Measurements from ENCODE around the gene MYOZ2. TPM values are rescaled to one million over a fixed set of nuclear protein-coding genes. Genes with fewer than 3 reads are reported as not detected.
A peak's percentile ranks its signal among the peaks of the same experiment; 100 is the strongest.

Gene MYOZ2
- total RNA-seq, 4 donors from 2014 or later = 0.21 to 0.30 (median 0.22) TPM; not detected in 1

GRCh38 chr4:119098306-119098705 is 37.3 kb upstream of the MYOZ2 start:
- WGBS, 2 donors = 81 to 83% methylated on average over 1 of the region's 1 CpG
- H3K27me3 ChIP-seq = no peaks in the 10 kb centered on the region
- no peak overlapping the region for H3K4me3 ChIP-seq
- H3K9me3 ChIP-seq = no peaks in the 10 kb centered on the region
- DNase-seq (ENCODE audit: low spot score in 2 of 2) = no peak
- H3K36me3 ChIP-seq = no peaks in the 10 kb centered on the region
- TF ChIP-seq POLR2A (IDR thresholded peaks at IDR 0.05) (no peak), CTCF (IDR thresholded peaks at IDR 0.05) (no peak), EP300 (IDR thresholded peaks at IDR 0.05) (no peak)
- peak overlapping the region in 3 of 4 donors; percentile 7 to 78 (median 76) for H3K27ac ChIP-seq
- H3K4me1 ChIP-seq = peaks cover 0 to 63% (median 19%) of the 10 kb centered on the region in 4 donors

GRCh38 chr4:119099227-119099810 is 36.3 kb upstream of the MYOZ2 start:
- WGBS, 2 donors = 37 to 53% methylated on average over 1 of the region's 1 CpG
- Histone ChIP-seq H3K9me3 (no peaks in the 10 kb centered on the region), H3K27ac (peak overlapping the region in 3 of 4 donors; percentile 10 to 78 (median 76)), H3K36me3 (no peaks in the 10 kb centered on the region), H3K27me3 (no peaks in the 10 kb centered on the region), H3K4me3 (no peak overlapping the region), H3K4me1 (peaks cover 0 to 72% (median 22%) of the 10 kb centered on the region in 4 donors)
- peak; percentile 71 to 84 for TF ChIP-seq EP300 (IDR thresholded peaks at IDR 0.05)
- TF ChIP-seq POLR2A (IDR thresholded peaks at IDR 0.05) = no peak
- no peak for DNase-seq (ENCODE audit: low spot score in 2 of 2)

- Histone ChIP-seq H3K4me3 (no peak overlapping the region), H3K27me3 (no peaks in the 10 kb centered on the region), H3K27ac (peak overlapping the region; percentile 36 to 76 (median 58)), H3K4me1 (peaks cover 0 to 76% (median 22%) of the 10 kb centered on the region in 4 donors), H3K36me3 (no peaks in the 10 kb centered on the region), H3K9me3 (no peaks in the 10 kb centered on the region)
- no peak for DNase-seq (ENCODE audit: low spot score in 2 of 2)
- TF ChIP-seq CTCF (IDR thresholded peaks at IDR 0.05) (no peak), POLR2A (IDR thresholded peaks at IDR 0.05) (no peak), EP300 (IDR thresholded peaks at IDR 0.05) (peak in 1 of 2 donors; percentile 28)
- WGBS, 2 donors = 0 to 2% methylated on average over 1 of the region's 1 CpG
These were observed 35.0 kb upstream of the MYOZ2 start for GRCh38 chr4:119100655-119101054.

DNA sequence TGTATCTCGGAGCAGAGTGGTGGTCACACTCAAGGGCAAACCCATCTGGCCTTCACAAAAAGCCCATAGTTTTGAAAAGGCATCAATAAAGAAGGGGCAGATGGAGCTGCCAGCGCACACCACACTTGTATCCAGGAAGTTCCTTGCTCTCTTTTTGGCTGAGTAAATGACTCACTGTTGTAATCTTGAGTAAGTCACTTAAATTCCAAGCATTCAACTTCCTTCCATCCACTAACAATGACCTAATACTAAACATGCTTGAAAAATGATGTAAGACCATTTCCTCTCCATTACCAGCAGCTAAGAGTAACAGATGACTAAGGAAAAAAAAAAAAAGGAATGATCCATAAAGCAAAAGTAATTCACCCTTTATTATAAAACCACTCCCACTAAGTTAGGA is 32.4 kb upstream of the MYOZ2 start:
- Histone ChIP-seq H3K36me3 (no peaks in the 10 kb centered on the region), H3K4me3 (no peak overlapping the region), H3K4me1 (peaks cover 0 to 76% (median 16%) of the 10 kb centered on the region in 4 donors), H3K27me3 (no peaks in the 10 kb centered on the region), H3K9me3 (no peaks in the 10 kb centered on the region), H3K27ac (peak overlapping the region; percentile 47 to 84 (median 64))
- 50 to 51% methylated on average over 2 of the region's 2 CpGs for WGBS, 2 donors
- DNase-seq (ENCODE audit: low spot score in 2 of 2) = no peak
- TF ChIP-seq CTCF (IDR thresholded peaks at IDR 0.05) = no peak
- TF ChIP-seq POLR2A (IDR thresholded peaks at IDR 0.05) = no peak
- TF ChIP-seq EP300 (IDR thresholded peaks at IDR 0.05) = peak; percentile 47 to 87

DNA sequence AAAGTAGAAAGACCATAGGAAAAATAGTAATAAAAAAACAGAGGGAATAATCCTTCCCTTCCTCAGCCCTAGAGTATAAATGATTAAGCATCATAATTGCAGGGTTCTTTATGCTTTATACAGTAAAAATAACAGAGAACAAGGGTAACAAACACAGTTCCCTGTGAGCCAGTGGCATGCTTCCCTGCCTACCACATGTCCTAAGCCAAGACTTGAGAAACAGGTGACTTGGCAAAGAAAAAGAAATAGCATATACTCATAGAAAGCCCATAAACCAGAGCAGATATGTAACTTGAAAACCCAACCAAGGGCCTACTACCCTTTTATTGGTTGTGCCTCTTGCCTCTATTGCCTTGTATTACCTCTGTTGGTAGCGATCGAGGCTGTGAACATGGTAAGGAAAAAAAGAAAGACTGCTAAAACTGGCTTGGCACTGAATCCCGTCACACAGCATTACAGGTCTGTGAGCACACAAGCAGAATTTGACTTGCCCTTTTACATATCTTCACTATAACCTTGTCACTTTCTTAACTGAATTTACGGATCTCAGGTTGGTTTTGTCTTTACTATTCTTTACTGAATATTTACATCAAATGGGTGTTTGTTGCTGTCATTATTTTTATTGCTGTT is 30.9 kb upstream of the MYOZ2 start:
- no peak for DNase-seq (ENCODE audit: low spot score in 2 of 2)
- TF ChIP-seq POLR2A (IDR thresholded peaks at IDR 0.05) (no peak), EP300 (IDR thresholded peaks at IDR 0.05) (no peak), CTCF (IDR thresholded peaks at IDR 0.05) (no peak)
- Histone ChIP-seq H3K27ac (no peak overlapping the region), H3K4me1 (peaks cover 0 to 63% (median 13%) of the 10 kb centered on the region in 4 donors), H3K36me3 (no peaks in the 10 kb centered on the region), H3K9me3 (no peaks in the 10 kb centered on the region), H3K27me3 (no peaks in the 10 kb centered on the region), H3K4me3 (no peak overlapping the region)
- WGBS, 2 donors = 95 to 96% methylated on average over 4 of the region's 4 CpGs

All from tibial nerve (tissue), 4 donors.